GM12873 (cell line): ENCODE results near the gene IRF7.

Experiments
- TF ChIP-seq, protein P1 (sequence below): IDR thresholded peaks from 2 replicates; pipeline ENCODE4 v1.5.1; 2012; ENCODE audit warnings: low read depth, mild to moderate bottlenecking, moderate library complexity, low read length, control low read depth; ENCODE audit not compliant: insufficient read depth; ENCODE audit errors: missing control alignments

IRF7 gene

DNA sequence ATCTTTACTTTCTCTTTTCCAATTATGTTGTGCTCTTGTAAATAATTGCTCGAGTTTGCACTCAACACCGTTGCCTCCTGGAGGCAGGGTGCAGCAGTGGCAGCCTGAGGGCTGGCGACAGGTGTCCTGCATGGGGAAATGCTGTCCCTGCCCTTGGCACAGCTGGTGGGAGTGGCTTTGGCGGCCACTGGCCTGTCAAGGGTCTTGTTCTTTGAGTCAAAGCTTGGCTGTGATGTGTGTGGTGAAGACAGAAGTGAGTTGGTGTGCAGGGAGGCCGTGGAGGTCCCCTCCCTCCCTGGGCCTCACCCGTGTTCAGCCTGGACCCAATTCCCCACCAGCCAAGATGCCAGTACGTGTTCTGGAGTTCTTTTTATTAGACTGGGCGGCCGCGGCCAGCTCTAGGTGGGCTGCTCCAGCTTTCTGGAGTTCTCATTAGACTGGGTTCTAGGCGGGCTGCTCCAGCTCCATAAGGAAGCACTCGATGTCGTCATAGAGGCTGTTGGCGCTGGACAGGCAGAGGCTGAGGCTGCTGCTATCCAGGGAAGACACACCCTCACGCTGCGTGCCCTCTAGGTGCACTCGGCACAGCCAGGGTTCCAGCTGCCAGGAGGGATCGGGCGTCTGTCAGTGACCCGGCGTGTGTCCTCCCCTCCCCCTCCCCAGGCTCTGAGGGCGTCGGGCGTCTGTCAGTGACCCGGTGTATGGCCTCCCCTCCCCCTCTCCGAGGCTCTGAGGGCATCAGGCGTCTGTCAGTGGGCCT lies 3.4 kb downstream of the IRF7 start:
- TF ChIP-seq, protein P1, sequence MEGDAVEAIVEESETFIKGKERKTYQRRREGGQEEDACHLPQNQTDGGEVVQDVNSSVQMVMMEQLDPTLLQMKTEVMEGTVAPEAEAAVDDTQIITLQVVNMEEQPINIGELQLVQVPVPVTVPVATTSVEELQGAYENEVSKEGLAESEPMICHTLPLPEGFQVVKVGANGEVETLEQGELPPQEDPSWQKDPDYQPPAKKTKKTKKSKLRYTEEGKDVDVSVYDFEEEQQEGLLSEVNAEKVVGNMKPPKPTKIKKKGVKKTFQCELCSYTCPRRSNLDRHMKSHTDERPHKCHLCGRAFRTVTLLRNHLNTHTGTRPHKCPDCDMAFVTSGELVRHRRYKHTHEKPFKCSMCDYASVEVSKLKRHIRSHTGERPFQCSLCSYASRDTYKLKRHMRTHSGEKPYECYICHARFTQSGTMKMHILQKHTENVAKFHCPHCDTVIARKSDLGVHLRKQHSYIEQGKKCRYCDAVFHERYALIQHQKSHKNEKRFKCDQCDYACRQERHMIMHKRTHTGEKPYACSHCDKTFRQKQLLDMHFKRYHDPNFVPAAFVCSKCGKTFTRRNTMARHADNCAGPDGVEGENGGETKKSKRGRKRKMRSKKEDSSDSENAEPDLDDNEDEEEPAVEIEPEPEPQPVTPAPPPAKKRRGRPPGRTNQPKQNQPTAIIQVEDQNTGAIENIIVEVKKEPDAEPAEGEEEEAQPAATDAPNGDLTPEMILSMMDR: peak; percentile 37

DNA sequence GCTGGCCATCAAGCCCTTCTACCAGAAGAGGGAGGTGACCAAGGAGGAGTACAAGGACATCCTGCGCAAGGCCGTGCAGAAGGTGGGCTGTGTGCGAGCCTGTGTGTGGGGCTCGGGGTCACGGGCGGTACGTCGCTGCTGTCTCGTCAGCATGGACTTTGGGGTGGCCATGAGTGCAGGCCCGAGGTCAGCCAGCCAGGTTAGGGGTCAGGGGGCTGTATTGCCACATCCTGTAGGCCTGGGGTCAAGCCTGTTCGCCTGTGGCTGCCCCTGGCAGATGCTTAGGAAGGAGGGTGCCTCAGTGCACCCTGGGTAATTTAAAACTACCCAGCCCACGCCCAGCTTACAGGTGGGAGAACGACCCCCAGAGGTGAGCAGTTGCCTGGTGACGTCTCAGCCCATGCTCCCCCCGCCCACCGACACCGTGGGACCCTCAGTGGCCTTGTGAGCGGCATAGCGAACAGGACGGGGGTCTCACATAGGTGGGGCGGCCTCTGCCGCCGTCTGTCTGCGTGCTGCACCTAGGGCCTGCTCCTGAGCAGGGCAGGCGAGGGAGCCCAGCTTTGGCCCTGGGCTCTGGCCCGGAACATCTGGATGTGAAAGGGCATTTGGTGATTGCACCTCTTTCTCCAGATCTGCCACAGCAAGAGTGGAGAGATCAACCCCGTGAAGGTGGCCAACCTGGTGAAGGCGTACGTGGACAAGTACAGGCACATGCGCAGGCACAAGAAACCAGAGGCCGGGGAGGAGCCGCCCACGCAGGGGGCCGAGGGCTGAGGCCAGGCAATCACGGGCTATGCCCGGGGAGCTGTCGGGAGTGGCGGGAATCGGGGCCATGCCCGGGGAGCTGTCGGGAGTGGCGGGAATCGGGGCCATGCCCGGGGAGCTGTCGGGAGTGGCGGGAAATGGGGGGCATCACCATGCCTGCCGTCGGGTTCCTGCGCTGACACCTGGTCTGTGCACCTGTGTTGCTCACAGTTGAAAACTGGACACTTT lies 4.5 kb downstream of the IRF7 start:
- TF ChIP-seq, protein P1: no peak

DNA sequence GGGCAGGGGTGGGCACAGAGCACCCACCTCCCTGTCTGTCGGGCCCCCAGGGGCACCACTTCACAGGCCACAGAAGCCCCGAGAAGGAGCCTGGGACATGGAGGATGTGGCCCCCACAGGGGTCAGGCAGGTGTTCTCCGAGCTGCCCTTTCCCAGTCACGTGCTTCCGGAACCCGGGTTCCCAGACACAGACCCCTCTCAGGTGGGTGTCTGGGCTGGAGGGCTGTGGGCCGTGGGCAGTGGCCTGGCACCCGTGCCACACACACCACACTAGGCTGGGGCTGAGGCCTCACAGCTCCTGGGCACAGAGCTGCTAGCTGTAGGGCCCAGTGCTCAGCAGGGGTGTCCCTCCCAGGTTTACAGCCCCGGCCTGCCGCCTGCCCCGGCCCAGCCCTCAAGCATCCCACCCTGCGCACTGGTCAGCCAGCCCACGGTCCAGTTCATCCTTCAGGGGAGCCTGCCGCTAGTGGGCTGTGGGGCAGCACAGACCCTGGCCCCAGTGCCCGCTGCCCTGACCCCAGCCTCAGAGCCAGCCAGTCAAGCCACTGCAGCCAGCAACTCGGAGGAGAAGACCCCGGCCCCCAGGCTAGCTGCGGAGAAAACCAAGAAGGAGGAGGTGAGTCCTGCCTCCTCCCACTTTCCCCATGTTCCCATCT lies 5.5 kb downstream of the IRF7 start:
- TF ChIP-seq, protein P1: no peak

DNA sequence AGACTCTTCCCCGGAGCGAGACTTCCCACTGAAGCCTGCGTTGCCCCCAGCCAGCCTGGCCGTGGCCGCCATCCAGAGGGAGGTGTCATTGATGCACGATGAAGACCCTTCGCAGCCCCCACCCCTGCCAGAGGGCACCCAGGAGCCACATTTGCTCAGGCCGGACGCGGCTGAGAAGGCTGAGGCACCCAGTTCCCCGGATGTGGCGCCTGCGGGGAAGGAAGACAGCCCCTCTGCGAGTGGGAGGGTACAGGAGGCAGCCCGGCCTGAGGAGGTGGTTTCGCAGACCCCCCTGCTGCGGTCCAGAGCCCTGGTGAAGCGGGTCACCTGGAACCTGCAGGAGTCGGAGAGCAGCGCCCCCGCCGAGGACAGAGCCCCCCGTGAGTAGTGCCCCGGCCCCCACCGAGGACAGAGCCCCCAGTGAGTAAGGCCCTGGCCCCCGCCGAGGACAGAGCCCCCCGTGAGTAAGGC lies 6.4 kb downstream of the IRF7 start:
- TF ChIP-seq, protein P1: no peak

DNA sequence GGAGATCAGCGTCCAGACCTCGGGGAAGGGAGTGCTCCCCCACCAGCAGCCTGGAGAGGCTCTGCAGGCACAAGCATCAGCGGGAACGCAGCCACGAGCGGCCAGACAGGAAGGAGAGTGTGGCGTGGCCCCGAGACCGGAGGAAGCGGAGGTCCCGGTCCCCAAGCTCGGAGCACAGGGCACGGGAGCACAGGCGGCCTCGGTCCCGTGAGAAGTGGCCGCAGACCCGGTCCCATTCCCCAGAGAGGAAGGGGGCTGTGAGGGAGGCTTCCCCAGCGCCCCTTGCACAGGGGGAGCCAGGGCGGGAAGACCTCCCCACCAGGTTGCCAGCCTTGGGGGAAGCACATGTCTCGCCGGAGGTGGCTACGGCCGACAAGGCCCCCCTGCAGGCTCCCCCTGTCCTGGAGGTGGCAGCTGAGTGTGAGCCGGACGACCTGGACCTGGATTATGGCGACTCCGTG lies 6.9 kb downstream of the IRF7 start:
- TF ChIP-seq, protein P1: no peak

DNA sequence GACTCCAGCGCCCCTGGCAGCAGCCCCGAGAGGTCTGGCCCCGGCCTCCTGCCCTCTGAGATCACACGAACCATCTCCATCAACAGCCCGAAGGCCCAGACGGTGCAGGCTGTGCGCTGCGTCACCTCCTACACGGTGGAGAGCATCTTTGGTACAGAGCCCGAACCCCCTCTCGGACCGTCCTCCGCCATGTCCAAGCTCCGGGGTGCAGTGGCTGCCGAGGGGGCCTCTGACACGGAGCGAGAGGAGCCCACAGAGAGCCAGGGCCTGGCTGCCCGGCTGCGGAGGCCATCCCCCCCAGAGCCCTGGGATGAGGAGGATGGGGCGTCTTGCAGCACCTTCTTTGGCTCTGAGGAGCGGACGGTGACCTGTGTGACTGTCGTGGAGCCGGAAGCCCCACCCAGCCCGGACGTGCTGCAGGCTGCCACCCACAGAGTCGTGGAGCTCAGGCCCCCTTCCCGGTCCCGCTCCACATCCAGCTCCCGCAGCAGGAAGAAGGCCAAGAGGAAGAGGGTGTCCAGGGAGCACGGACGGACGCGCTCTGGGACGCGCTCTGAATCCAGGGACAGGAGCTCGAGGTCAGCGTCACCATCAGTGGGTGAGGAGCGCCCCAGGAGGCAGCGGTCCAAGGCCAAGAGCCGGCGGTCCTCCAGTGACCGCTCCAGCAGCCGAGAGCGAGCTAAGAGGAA lies 7.6 kb downstream of the IRF7 start:
- TF ChIP-seq, protein P1: no peak
